Measurements from ENCODE around the gene MON1B.

GRCh38 chr16:77166726-77167125 is 24.3 kb upstream of the MON1B start:
- TF ChIP-seq MAX (IDR thresholded peaks at IDR 0.05) (no peak), RFX5 (IDR thresholded peaks at IDR 0.05; ENCODE audit: borderline replicate concordance, low read depth, low read length) (no peak), POLR2AphosphoS5 (IDR thresholded peaks at IDR 0.05; ENCODE audit: low read depth, low read length) (no peak)
